DMS 273 (cell line): Measurements from ENCODE around the gene IFT81.
"Not testable (repeated sequence)": the region's sequence is repeated elsewhere in the genome, so short reads cannot be mapped to it uniquely, and the experiment has no call there.

ENCODE experiments used
- DNase-seq: peaks from one replicate; lab custom pipeline; 2025; ENCODE audit not compliant: unreplicated experiment; lab: John Stamatoyannopoulos, UW

IFT81 gene

GRCh38 chr12:110244829-110245228 lies 120.7 kb downstream of the IFT81 start:
- DNase-seq = no peak

DNA sequence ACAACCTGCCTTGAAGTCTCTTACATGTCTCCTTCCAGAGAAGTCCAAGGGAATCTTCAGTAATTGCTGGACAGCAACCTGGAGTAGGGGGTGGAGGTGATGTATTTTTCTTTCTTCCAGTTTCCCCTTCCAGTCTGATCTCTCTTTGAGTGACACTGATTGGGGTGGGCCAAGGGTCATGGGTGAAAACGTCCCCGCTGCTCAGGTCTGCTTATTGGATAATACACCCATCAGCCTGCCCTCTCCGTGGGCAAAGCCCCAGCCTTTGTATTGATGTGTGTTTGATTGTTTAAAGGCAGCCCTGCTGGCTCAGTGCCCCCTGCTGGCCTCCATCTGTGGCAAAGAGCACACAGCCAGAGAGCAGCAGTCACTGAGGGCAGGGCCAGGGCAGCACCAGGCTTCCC lies 121.2 kb downstream of the IFT81 start:
- peak; percentile 34 for DNase-seq

GRCh38 chr12:110246636-110247339 lies 122.6 kb downstream of the IFT81 start:
- DNase-seq = no peak

GRCh38 chr12:110247340-110248095 lies 123.4 kb downstream of the IFT81 start:
- no peak for DNase-seq

DNA sequence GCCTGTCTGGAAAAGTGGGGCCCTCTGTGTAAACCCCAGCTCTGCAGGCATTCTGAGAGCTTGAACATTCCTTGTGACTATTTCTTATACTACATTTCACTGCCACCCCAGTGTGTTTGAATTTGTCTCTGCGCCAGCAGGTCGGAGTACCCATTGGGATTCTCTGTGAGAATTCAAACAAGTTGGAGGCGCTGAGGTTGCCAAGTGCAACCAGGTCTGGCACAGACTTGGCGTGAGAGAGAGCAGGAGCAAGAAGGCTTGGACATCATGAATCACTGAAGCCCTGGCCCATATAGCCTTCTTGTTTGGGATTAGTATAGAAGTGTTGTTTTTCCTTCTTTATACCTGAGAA lies 123.9 kb downstream of the IFT81 start:
- DNase-seq = no peak

DNA sequence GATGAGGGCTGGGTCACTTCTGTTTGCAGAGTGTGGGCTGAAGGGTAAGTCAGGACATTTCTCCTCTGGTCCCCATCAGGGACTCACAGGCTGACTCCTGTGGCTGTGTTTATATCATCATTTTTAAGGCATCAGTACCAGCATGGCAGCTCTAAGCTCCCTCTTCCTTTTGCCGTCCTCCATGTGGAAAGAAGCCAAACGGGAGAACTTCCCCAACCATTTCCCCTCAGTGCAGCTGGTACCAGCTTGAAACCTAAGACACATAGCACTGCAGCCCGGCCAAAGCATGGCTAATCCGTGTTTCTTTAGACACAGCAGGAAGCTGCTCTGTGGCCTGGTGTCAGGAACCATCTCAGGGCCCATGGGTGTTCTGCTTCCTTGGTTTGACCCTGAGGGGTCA lies 124.9 kb downstream of the IFT81 start:
- DNase-seq = peak; percentile 38

- DNase-seq = no peak
Observed at GRCh38 chr12:110249716-110250225, 125.6 kb downstream of the IFT81 start.

- no peak for DNase-seq
Observed at GRCh38 chr12:110251381-110251780, 127.2 kb downstream of the IFT81 start.

DNA sequence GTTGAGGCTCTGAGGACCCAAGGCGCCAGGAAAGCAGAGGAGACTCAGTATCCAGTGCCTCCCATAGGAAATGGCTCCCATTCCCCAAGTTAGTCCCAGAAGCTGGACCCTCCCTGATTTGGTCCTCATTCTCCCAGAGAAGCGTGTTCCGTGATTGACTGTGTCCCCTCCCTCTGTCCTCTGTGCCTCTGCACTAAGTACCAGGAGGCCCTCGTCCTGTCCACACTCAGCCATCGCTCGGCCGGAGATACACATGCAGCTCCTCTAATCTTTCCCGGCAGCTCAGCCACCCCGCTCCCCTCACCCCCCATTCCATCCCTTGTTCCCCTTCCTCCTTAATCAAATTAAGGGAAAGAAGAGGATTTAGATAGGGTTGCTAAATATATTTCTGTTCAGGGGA lies 128.6 kb downstream of the IFT81 start:
- DNase-seq = no peak

- DNase-seq = no peak
Observed at GRCh38 chr12:110253176-110253575, 129.0 kb downstream of the IFT81 start.

GRCh38 chr12:110254971-110255540 lies 130.9 kb downstream of the IFT81 start:
- no peak for DNase-seq

GRCh38 chr12:110255890-110256456 lies 131.8 kb downstream of the IFT81 start:
- DNase-seq = not testable (repeated sequence)

GRCh38 chr12:110256780-110257431 lies 132.7 kb downstream of the IFT81 start:
- DNase-seq = no peak

GRCh38 chr12:110258466-110258865 lies 134.3 kb downstream of the IFT81 start:
- no peak for DNase-seq

DNA sequence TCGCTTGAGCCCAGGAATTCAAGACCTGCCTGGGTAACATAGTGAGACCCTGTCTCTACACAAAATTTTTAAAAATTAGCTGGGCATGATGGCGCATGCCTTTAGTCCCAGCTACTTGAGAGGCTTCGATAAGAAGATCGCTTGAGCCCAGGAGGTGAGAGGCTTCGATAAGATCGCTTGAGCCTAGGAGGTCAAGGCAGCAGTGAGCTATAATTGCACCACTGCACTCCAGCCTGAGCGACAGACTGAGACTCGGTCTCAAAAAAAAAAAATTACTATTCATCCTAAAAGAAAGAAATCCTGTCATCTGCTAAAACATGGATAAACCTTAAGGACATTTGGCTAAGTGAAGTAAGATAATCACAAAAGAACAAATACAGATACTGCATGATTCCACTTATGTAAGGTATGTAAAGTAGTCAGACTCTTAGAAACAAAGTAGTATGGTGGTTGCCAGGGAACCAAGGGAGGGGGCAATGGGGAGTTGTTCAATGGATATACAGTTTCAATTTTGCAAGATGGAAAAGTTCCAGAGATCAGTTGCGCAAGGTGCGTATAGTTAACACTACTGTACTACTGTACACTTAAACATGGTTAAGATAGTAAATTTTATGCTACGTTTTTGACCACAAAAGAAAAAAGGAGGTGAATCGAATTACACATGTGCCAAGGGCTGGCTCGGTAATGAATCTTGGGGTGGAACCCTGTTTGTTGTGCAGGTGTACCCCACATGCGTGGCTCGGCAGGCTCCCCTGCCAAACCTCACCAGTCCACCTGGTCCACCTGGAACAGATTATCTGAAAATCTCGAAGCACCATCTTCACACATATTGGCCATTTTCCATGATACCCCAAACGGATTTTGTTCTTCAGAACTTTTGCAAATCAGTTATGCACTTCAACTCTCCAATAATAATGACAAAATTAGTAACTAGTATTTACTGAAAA lies 138.6 kb downstream of the IFT81 start:
- peak; percentile 16 for DNase-seq

- DNase-seq = peak; percentile 26
Observed at GRCh38 chr12:110266381-110266960, 142.3 kb downstream of the IFT81 start.

GRCh38 chr12:110266980-110267620 lies 142.9 kb downstream of the IFT81 start:
- peak; percentile 80 for DNase-seq
